ENCODE measurements around the gene PPP2R2B. TPM values are rescaled to one million over a fixed set of nuclear protein-coding genes. Genes with fewer than 3 reads are reported as not detected.

Gene PPP2R2B
- polyA plus RNA-seq, 1 experiment: 0.58 TPM

DNA sequence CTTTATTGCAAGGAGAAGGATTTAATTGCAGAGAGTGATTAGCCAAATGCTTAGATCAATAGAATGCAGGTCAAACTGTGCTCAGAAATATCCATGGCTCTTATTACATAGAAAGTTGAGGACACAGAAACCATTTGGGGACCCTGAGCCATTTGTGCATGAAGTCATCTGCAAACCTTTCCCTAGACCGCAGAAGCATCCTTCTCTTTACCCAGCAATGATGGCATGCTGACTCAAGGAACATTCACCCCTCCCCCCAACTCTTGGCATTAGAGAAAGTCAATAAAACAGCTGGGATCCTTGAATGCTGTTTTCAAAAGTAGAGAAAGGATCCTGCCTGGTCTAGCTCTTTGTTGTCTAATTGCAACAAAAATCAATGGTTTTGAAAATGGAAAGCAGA, 73.5 kb downstream of the PPP2R2B start:
- no peaks in the 10 kb centered on the region for H3K27me3 ChIP-seq (ENCODE audit: control insufficient read depth, insufficient read depth, low read length)
- H3K4me3 ChIP-seq (ENCODE audit: low read depth, low read length): no peak overlapping the region
- TF ChIP-seq CTCF (IDR thresholded peaks at IDR 0.05; ENCODE audit: insufficient read depth, low read depth, low read length): no peak
- ChIA-PET POLR2A (no interaction called here), CTCF (no interaction called here)
- no peaks in the 10 kb centered on the region for H3K36me3 ChIP-seq (ENCODE audit: control insufficient read depth, insufficient read depth, low read length)
- DNase-seq (ENCODE audit: low read depth): no peak

GRCh38 chr5:146802945-146803522, 75.5 kb downstream of the PPP2R2B start:
- no peaks in the 10 kb centered on the region for H3K36me3 ChIP-seq (ENCODE audit: control insufficient read depth, insufficient read depth, low read length)
- POLR2A ChIA-PET: no interaction called here
- no peak for TF ChIP-seq CTCF (IDR thresholded peaks at IDR 0.05; ENCODE audit: insufficient read depth, low read depth, low read length)
- H3K4me3 ChIP-seq (ENCODE audit: low read depth, low read length): no peak overlapping the region
- no peak for DNase-seq (ENCODE audit: low read depth)
- no peaks in the 10 kb centered on the region for H3K27me3 ChIP-seq (ENCODE audit: control insufficient read depth, insufficient read depth, low read length)
- CTCF ChIA-PET: interaction anchor here (0.6 kb wide), 1 partner anchor 90 kb away, joined by 3 read pairs; no protein-coding TSS in a partner anchor

DNA sequence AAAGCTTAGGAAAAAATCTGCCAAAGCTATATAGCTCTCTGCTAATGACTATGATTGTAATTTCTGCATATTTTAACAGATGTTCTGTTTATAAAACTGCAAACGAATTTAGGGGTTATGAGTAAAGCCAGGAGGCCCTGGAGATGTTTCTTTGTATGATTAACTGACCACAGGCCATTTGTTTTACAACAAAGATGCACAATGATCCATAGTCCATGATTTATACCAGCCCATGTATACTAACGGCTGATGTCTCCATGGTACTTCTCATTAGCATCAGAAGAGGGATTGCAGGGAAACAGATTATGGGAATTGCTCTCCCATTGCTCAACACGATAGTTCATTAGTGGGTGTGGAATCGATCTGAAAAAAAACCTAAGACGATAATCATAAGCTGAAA, 78.9 kb downstream of the PPP2R2B start:
- no peak for TF ChIP-seq CTCF (IDR thresholded peaks at IDR 0.05; ENCODE audit: insufficient read depth, low read depth, low read length)
- Histone ChIP-seq H3K27me3 (ENCODE audit: control insufficient read depth, insufficient read depth, low read length) (no peaks in the 10 kb centered on the region), H3K36me3 (ENCODE audit: control insufficient read depth, insufficient read depth, low read length) (no peaks in the 10 kb centered on the region), H3K4me3 (ENCODE audit: low read depth, low read length) (no peak overlapping the region)
- ChIA-PET CTCF (interaction anchor here (0.6 to 1.4 kb wide), 3 partner anchors 14 to 268 kb away, joined by 3 to 5 read pairs (median 4); no protein-coding TSS in a partner anchor), POLR2A (no interaction called here)
- no peak for DNase-seq (ENCODE audit: low read depth)

GRCh38 chr5:146799231-146799630, 79.3 kb downstream of the PPP2R2B start:
- DNase-seq (ENCODE audit: low read depth): no peak
- no peaks in the 10 kb centered on the region for H3K27me3 ChIP-seq (ENCODE audit: control insufficient read depth, insufficient read depth, low read length)
- no peaks in the 10 kb centered on the region for H3K36me3 ChIP-seq (ENCODE audit: control insufficient read depth, insufficient read depth, low read length)
- ChIA-PET POLR2A (no interaction called here), CTCF (interaction anchor here (1.4 kb wide), 1 partner anchor 13 kb away, joined by 4 read pairs; no protein-coding TSS in a partner anchor)
- H3K4me3 ChIP-seq (ENCODE audit: low read depth, low read length): no peak overlapping the region
- no peak for TF ChIP-seq CTCF (IDR thresholded peaks at IDR 0.05; ENCODE audit: insufficient read depth, low read depth, low read length)

- ChIA-PET POLR2A (no interaction called here), CTCF (interaction anchor here (1.8 kb wide), 1 partner anchor 10 kb away, joined by 6 read pairs; no protein-coding TSS in a partner anchor)
- no peak for TF ChIP-seq CTCF (IDR thresholded peaks at IDR 0.05; ENCODE audit: insufficient read depth, low read depth, low read length)
- Histone ChIP-seq H3K36me3 (ENCODE audit: control insufficient read depth, insufficient read depth, low read length) (no peaks in the 10 kb centered on the region), H3K27me3 (ENCODE audit: control insufficient read depth, insufficient read depth, low read length) (no peaks in the 10 kb centered on the region), H3K4me3 (ENCODE audit: low read depth, low read length) (no peak overlapping the region)
- DNase-seq (ENCODE audit: low read depth): no peak
Observed at GRCh38 chr5:146797658-146798057, 80.9 kb downstream of the PPP2R2B start.
